Pancreas (tissue), 10 donors: ENCODE results near the gene NUSAP1. TPM values are rescaled to one million over a fixed set of nuclear protein-coding genes. Genes with fewer than 3 reads are reported as not detected.
A peak's percentile ranks its signal among the peaks of the same experiment; 100 is the strongest.
"Not testable (repeated sequence)": the region's sequence is repeated elsewhere in the genome, so short reads cannot be mapped to it uniquely, and the experiment has no call there.

Experiments
- ATAC-seq, 4 donors: fragments of 200-7000 bp; cut with Tn5 transposase; one replicate each; pipeline versions ENCODE4 v1.8.0 to v1.9.1; 2020; ENCODE audit warnings: mild to moderate bottlenecking in 4 of 4, moderate library complexity in 4 of 4
- DNase-seq, 6 donors: peaks; one replicate each; pipeline ENCODE4 v3.0.0-alpha.2; 2020
- FAIRE-seq: peaks from 2 replicates; lab custom pipeline; 2012; peaks lifted over from hg19 to GRCh38; lab: Jason Lieb, UNC
- H3K27ac ChIP-seq, 4 donors: fragments of 200-600 bp; sonication (generic); 1 replicate in 3 of 4; 2 replicates in 1 of 4; pipeline versions ENCODE4 v1.5.0 to v1.8.0; 2020
- H3K27me3 ChIP-seq, 4 donors: fragments of 200-600 bp; one replicate each; pipeline ENCODE4 v1.8.0; 2021
- H3K36me3 ChIP-seq, 3 donors: fragments of 200-600 bp; sonication (generic) in 1 of 3; one replicate each; pipeline versions ENCODE4 v1.5.0 to v1.8.0; 2020 to 2021
- H3K4me1 ChIP-seq, 3 donors: fragments of 200-600 bp; one replicate each; pipeline ENCODE4 v1.8.0; 2021
- H3K4me3 ChIP-seq, 4 donors: fragments of 200-600 bp; sonication (generic) in 2 of 4; one replicate each; pipeline versions ENCODE4 v1.5.0 to v1.8.0; 2020 to 2021
- H3K9me3 ChIP-seq, 4 donors: fragments of 200-600 bp; one replicate each; pipeline ENCODE4 v1.8.0; 2021
- WGBS, 2 donors: extraction: QIAGEN DNeasy Blood & Tissue Kit; methylation state at CpG; one replicate each; pipeline ENCODE4 v1.1.7; 2013; 5-methylcytosine and 5-hydroxymethylcytosine counted together
- intact Hi-C, 3 donors: fragments of 100-400 bp; cut with DNase I; formaldehyde crosslinking; loops; one replicate each; pipeline versions ENCODE4 v1.11.1 to v1.14.2; 2022
- polyA plus RNA-seq, 2 donors: library from polyadenylated mRNA; stranded (reverse); fragments of 200-250 nt; gene quantifications; one replicate each; pipeline ENCODE4 v1.2.3, GENCODE V29; 2013
- total RNA-seq, 6 donors: library from RNA; stranded (reverse); fragmentation: NEBNext Ultra II Directional in 4 of 6; extraction: Animal tissue kit (Norgen Biotek cat#: 25700) in 4 of 6; gene quantifications; one replicate each; pipeline versions ENCODE4 v1.2.1 to v1.2.4, GENCODE V29; 2021 to 2023
- TF ChIP-seq, protein P1 (sequence below), 4 donors: fragments of 200-600 bp; sonication (generic) in 3 of 4; IDR thresholded peaks; one replicate each; pipeline versions ENCODE4 v1.5.0 to v1.8.0; 2021; ENCODE audit warnings: antibody characterized with exemption in 4 of 4
- donor health status: healthy with polysubstance abuse.
- donor health status: DM: no; HTN: no; CAD: no; lungs with moderate emphysema.
- donor health status: DM: no; HTN: no; CAD: no.
- donor health status: control.
- donor health status: control.
- donor health status: Bipolar disorder and iron deficiency.
- donor health status: DM: yes; HTN: yes; CAD: no.
- donor health status: DM: no; HTN: no; CAD: no.
- donor health status: DM: no; HTN: no; CAD: no.
- donor health status: DM: yes; HTN: yes; CAD: no.

The NUSAP1 gene
- total RNA-seq (1 to 10 TPM in 3 of 6 donors, under 1 TPM in 3; 0.37 to 5.6 (median 1.2) TPM), polyA plus RNA-seq (1 to 10 TPM in 1 of 2 donors, under 1 TPM in 1; 0.95 to 2.1 TPM)

DNA sequence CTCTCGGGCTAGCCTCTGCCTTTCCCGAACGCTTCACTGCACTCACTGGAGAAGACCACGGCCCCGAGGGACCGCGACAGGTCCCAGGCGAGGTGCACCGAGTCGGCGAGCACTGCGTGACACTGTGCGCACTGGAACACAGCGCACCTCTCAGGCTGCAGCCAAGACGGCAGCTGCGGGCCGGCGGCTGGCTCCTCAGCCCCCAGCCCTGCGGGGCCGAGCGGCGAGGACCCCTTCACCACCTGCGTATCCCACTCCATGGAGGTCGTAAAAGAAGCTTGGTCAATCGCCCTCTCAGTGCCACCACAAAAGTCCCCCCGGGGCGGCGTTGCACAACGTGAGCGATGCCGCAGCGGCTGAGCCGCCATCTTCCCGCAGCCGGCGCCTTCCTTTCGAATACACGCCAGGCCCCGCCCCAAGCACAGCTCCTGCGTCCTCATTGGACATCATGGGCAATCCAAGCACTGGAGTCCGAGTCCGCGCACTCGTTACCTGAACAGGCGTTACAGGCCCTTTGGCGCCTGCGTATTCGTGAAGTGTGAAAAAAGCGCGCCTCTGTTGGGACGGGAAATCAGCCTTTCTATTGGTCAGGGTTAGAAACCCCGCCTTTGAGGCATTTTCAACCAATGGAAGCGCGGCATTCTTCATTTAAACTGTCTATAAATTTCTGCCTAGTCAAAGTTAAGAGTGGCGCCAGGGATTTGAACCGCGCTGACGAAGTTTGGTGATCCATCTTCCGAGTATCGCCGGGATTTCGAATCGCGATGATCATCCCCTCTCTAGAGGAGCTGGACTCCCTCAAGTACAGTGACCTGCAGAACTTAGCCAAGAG lies at the start of gene NUSAP1, which contains the start of gene OIP5:
Gene NUSAP1, plus strand, starts transcription at position 688 of the 832 bp plus-strand sequence. Its CDS starts 77 bp downstream, at position 765.
Gene OIP5, minus strand, starts transcription at position 398 of the 832 bp plus-strand sequence. Its CDS starts 30 bp downstream, at position 368.
- ATAC-seq = peak; percentile 97 to 100 (median 98)
- Histone ChIP-seq H3K4me1 (peaks cover 0 to 5% (median 5%) of the 10 kb centered on the region in 3 donors), H3K4me3 (peak within 1 kb of the TSS; percentile 70 to 99 (median 78)), H3K9me3 (no peaks in the 10 kb centered on the region), H3K36me3 (no peaks in the 10 kb centered on the region), H3K27me3 (no peaks in the 10 kb centered on the region), H3K27ac (peak within 1 kb of the TSS; percentile 4 to 78 (median 46))
- FAIRE-seq = peak; percentile 96
- TF ChIP-seq, protein P1, sequence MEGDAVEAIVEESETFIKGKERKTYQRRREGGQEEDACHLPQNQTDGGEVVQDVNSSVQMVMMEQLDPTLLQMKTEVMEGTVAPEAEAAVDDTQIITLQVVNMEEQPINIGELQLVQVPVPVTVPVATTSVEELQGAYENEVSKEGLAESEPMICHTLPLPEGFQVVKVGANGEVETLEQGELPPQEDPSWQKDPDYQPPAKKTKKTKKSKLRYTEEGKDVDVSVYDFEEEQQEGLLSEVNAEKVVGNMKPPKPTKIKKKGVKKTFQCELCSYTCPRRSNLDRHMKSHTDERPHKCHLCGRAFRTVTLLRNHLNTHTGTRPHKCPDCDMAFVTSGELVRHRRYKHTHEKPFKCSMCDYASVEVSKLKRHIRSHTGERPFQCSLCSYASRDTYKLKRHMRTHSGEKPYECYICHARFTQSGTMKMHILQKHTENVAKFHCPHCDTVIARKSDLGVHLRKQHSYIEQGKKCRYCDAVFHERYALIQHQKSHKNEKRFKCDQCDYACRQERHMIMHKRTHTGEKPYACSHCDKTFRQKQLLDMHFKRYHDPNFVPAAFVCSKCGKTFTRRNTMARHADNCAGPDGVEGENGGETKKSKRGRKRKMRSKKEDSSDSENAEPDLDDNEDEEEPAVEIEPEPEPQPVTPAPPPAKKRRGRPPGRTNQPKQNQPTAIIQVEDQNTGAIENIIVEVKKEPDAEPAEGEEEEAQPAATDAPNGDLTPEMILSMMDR (IDR thresholded peaks at IDR 0.05) = peak in 1 of 4 donors; percentile 54
- DNase-seq = peak; percentile 93 to 99 (median 98)
- intact Hi-C loops = no loop called here
- WGBS, 2 donors = 0 to 1% methylated on average over 64 of the region's 64 CpGs

DNA sequence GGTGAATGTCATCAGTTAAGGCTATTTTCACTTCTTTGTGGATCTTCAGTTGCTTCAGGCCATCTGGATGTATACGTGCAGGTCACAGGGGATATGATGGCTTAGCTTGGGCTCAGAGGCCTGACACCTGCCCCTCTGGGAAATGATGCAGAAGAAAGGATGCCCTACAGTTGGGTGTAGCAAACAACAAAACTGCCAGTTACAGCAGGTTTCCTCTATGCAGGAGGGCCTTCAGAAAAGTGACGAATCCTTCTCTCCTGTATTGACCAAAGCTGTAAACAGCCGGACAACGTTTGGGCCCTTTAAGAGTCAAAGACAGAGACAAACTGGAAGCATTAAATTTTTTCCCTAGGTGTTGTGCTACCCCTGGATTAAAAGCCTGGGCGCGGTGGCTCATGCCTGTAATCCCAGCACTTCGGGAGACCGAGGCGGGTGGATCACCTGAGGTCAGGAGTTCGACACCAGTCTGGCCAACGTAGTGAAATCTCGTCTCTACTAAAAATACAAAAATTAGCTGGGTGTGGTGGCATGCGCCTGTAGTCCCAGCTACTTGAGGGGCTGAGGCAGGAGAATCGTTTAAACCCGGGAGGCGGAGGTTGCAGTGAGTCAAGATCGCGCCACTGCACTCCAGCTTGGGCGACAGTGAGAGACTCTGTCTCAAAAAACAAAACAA lies 49.6 kb upstream of the NUSAP1 start:
- H3K9me3 ChIP-seq, FAIRE-seq, ATAC-seq, H3K27me3 ChIP-seq, intact Hi-C loops, H3K4me1 ChIP-seq: not testable (repeated sequence)
- 35% methylated on average over 19 of the region's 19 CpGs for WGBS, 2 donors
- H3K4me3 ChIP-seq = peak overlapping the region; percentile 92 to 95 (median 95)
- H3K36me3 ChIP-seq = peaks cover 4 to 31% (median 17%) of the 10 kb centered on the region in 3 donors
- peak in 1 of 6 donors; percentile 58 for DNase-seq
- H3K27ac ChIP-seq = peak overlapping the region; percentile 88 to 96 (median 92)

DNA sequence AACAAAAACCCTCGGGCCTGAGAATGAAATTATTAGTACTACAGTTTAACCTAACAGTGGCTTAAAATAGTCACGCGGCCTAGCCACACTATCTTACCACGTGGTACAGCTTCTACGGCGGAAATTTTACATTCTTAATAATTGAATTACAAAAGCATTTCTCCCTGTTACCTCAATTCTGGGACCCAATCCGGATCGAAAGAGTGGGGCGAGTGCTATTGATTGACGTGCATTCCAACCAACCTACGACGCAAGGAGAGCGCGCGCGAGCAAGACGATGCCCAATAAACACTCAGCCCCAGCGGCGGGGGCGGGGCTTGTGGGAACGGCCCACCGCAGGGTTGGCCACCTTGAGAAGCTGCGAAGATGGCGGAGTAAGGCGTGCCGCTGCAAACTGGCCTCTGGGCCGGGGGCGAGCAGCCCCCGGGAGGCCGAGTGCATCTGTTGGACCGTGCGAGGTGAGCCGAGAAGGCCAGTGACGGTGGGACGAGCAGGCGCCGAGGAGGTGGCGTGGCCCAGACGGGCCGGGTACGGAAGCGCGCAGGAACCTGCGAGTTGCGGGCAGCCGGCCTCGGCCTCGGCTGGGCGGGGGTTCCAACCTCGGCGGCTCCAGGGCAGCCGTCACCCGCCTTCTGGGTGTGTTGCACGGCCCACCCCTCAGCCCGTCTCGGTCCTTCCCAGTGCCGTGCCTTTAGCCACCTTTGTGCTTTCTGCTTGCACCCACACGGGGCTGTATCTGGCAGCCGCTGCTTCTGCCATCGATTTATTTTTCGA lies 48.8 kb upstream of the NUSAP1 start:
- ATAC-seq (peak; percentile 98 to 100 (median 99)), DNase-seq (peak; percentile 98 to 99 (median 98)), FAIRE-seq (peak; percentile 85)
- Histone ChIP-seq H3K27me3 (no peaks in the 10 kb centered on the region), H3K4me3 (peak overlapping the region; percentile 92 to 95 (median 95)), H3K9me3 (no peaks in the 10 kb centered on the region), H3K4me1 (peaks cover 0 to 8% (median 5%) of the 10 kb centered on the region in 3 donors), H3K27ac (peak overlapping the region; percentile 88 to 96 (median 92)), H3K36me3 (peaks cover 4 to 31% (median 23%) of the 10 kb centered on the region in 3 donors)
- TF ChIP-seq, protein P1 (IDR thresholded peaks at IDR 0.05) = no peak
- 0% methylated on average over 59 to 61 of the region's 61 CpGs for WGBS, 2 donors
- intact Hi-C loops = no loop called here

DNA sequence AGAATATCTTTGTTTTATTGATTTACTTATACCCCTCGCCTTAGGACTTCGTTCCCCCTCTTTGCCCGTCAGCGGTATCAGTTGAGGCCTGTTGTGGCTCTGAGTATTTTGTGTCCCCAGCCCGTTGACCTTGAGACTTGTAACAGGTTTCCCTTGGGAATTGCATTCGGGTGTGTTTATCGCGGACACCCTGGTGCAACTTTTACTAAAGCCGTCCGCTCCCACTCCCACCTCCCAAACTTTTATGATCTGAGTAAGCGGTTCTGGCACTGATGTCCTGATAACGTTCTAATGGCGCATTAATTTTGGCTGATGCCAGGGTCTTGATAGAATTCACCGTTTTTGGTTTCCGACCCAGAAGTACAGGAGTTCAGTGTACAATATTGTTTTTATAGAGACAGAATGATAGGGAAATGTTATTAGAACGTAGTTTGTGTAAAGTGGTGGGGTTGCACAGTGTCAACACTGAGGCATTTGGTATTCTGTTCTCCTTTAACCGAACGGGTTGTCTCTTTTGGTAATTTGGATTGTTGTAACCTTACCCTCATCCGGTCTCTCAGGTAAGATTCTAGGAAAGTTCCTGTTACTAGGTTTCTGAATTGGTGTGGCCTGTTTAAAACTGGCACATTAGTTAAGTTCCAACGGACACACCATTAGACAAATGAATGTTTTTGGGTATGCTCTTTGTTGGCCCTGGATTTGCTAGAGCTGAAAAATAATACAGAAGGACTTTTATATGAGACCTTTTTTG lies 48.1 kb upstream of the NUSAP1 start:
- TF ChIP-seq, protein P1 (IDR thresholded peaks at IDR 0.05) = no peak
- peaks cover 0 to 8% (median 5%) of the 10 kb centered on the region in 3 donors for H3K4me1 ChIP-seq
- no peak for FAIRE-seq
- no peaks in the 10 kb centered on the region for H3K27me3 ChIP-seq
- peak overlapping the region; percentile 88 to 96 (median 92) for H3K27ac ChIP-seq
- peaks cover 4 to 29% (median 26%) of the 10 kb centered on the region in 3 donors for H3K36me3 ChIP-seq
- WGBS, 2 donors = 1% methylated on average over 20 of the region's 20 CpGs
- ATAC-seq = peak; percentile 40 to 51 (median 48)
- intact Hi-C loops = no loop called here
- H3K9me3 ChIP-seq = no peaks in the 10 kb centered on the region
- DNase-seq = peak in 3 of 6 donors; percentile 21 to 50 (median 44)
- peak overlapping the region; percentile 92 to 95 (median 95) for H3K4me3 ChIP-seq
